Measurements from ENCODE around the gene VPS13D.
A peak's percentile ranks its signal among the peaks of the same experiment; 100 is the strongest.

The VPS13D gene

GRCh38 chr1:12428334-12428733 lies 198.5 kb downstream of the VPS13D start:
- Histone ChIP-seq H2AFZ (ENCODE audit: low read length, unreplicated experiment) (no peak overlapping the region), H3K36me3 (ENCODE audit: insufficient read depth, low read length) (no peaks in the 10 kb centered on the region), H3K27me3 (ENCODE audit: insufficient read depth, low read length) (no peaks in the 10 kb centered on the region), H3K4me1 (ENCODE audit: control insufficient read depth, insufficient read depth, low read length, unreplicated experiment) (peaks cover 16% of the 10 kb centered on the region), H3K27ac (ENCODE audit: low read depth, low read length) (no peak overlapping the region), H3K79me2 (ENCODE audit: control insufficient read depth, insufficient read depth, low read length, unreplicated experiment) (no peaks in the 10 kb centered on the region), H3K4me3 (ENCODE audit: low read depth, low read length) (no peak overlapping the region)

GRCh38 chr1:12430525-12430924 lies 200.7 kb downstream of the VPS13D start:
- Histone ChIP-seq H2AFZ (ENCODE audit: low read length, unreplicated experiment) (no peak overlapping the region), H3K4me1 (ENCODE audit: control insufficient read depth, insufficient read depth, low read length, unreplicated experiment) (peaks cover 21% of the 10 kb centered on the region), H3K4me3 (ENCODE audit: low read depth, low read length) (no peak overlapping the region), H3K79me2 (ENCODE audit: control insufficient read depth, insufficient read depth, low read length, unreplicated experiment) (no peaks in the 10 kb centered on the region), H3K27ac (ENCODE audit: low read depth, low read length) (no peak overlapping the region), H3K36me3 (ENCODE audit: insufficient read depth, low read length) (no peaks in the 10 kb centered on the region), H3K27me3 (ENCODE audit: insufficient read depth, low read length) (no peaks in the 10 kb centered on the region)

- Histone ChIP-seq H3K79me2 (ENCODE audit: control insufficient read depth, insufficient read depth, low read length, unreplicated experiment) (no peaks in the 10 kb centered on the region), H3K27me3 (ENCODE audit: insufficient read depth, low read length) (no peaks in the 10 kb centered on the region), H3K36me3 (ENCODE audit: insufficient read depth, low read length) (0 out of 2 replicates have a peak, but pooled peaks cover under 1% of the 10 kb centered on the region), H3K27ac (ENCODE audit: low read depth, low read length) (no peak overlapping the region), H3K4me3 (ENCODE audit: low read depth, low read length) (no peak overlapping the region), H2AFZ (ENCODE audit: low read length, unreplicated experiment) (no peak overlapping the region), H3K4me1 (ENCODE audit: control insufficient read depth, insufficient read depth, low read length, unreplicated experiment) (peaks cover 43% of the 10 kb centered on the region)
These were observed 203.1 kb downstream of the VPS13D start for GRCh38 chr1:12432897-12433296.

GRCh38 chr1:12433323-12434053 lies 203.7 kb downstream of the VPS13D start:
- Histone ChIP-seq H3K27me3 (ENCODE audit: insufficient read depth, low read length) (no peaks in the 10 kb centered on the region), H3K79me2 (ENCODE audit: control insufficient read depth, insufficient read depth, low read length, unreplicated experiment) (no peaks in the 10 kb centered on the region), H3K4me1 (ENCODE audit: control insufficient read depth, insufficient read depth, low read length, unreplicated experiment) (peaks cover 43% of the 10 kb centered on the region), H3K4me3 (ENCODE audit: low read depth, low read length) (no peak overlapping the region), H2AFZ (ENCODE audit: low read length, unreplicated experiment) (no peak overlapping the region), H3K27ac (ENCODE audit: low read depth, low read length) (no peak overlapping the region), H3K36me3 (ENCODE audit: insufficient read depth, low read length) (0 out of 2 replicates have a peak, but pooled peaks cover 5% of the 10 kb centered on the region)

GRCh38 chr1:12434174-12434573 lies 204.3 kb downstream of the VPS13D start:
- H3K4me3 ChIP-seq (ENCODE audit: low read depth, low read length), result no peak overlapping the region
- no peak overlapping the region for H2AFZ ChIP-seq (ENCODE audit: low read length, unreplicated experiment)
- H3K27me3 ChIP-seq (ENCODE audit: insufficient read depth, low read length), result no peaks in the 10 kb centered on the region
- H3K79me2 ChIP-seq (ENCODE audit: control insufficient read depth, insufficient read depth, low read length, unreplicated experiment), result no peaks in the 10 kb centered on the region
- no peak overlapping the region for H3K27ac ChIP-seq (ENCODE audit: low read depth, low read length)
- peaks cover 43% of the 10 kb centered on the region for H3K4me1 ChIP-seq (ENCODE audit: control insufficient read depth, insufficient read depth, low read length, unreplicated experiment)
- 0 out of 2 replicates have a peak, but pooled peaks cover 5% of the 10 kb centered on the region for H3K36me3 ChIP-seq (ENCODE audit: insufficient read depth, low read length)

- Histone ChIP-seq H3K4me3 (ENCODE audit: low read depth, low read length) (no peak overlapping the region), H3K4me1 (ENCODE audit: control insufficient read depth, insufficient read depth, low read length, unreplicated experiment) (peaks cover 43% of the 10 kb centered on the region), H3K27me3 (ENCODE audit: insufficient read depth, low read length) (no peaks in the 10 kb centered on the region), H3K27ac (ENCODE audit: low read depth, low read length) (no peak overlapping the region), H2AFZ (ENCODE audit: low read length, unreplicated experiment) (no peak overlapping the region), H3K36me3 (ENCODE audit: insufficient read depth, low read length) (0 out of 2 replicates have a peak, but pooled peaks cover 5% of the 10 kb centered on the region), H3K79me2 (ENCODE audit: control insufficient read depth, insufficient read depth, low read length, unreplicated experiment) (no peaks in the 10 kb centered on the region)
These were observed 204.9 kb downstream of the VPS13D start for GRCh38 chr1:12434686-12435085.

- H3K4me3 ChIP-seq (ENCODE audit: low read depth, low read length), result no peak overlapping the region
These were observed 206.0 kb downstream of the VPS13D start for GRCh38 chr1:12435639-12436344.

GRCh38 chr1:12436345-12436658 lies 206.5 kb downstream of the VPS13D start:
- H3K36me3 ChIP-seq (ENCODE audit: insufficient read depth, low read length), result 0 out of 2 replicates have a peak, but pooled peaks cover 5% of the 10 kb centered on the region
- H2AFZ ChIP-seq (ENCODE audit: low read length, unreplicated experiment), result no peak overlapping the region
- H3K79me2 ChIP-seq (ENCODE audit: control insufficient read depth, insufficient read depth, low read length, unreplicated experiment), result no peaks in the 10 kb centered on the region
- H3K27me3 ChIP-seq (ENCODE audit: insufficient read depth, low read length), result no peaks in the 10 kb centered on the region
- H3K4me1 ChIP-seq (ENCODE audit: control insufficient read depth, insufficient read depth, low read length, unreplicated experiment), result peaks cover 43% of the 10 kb centered on the region
- H3K27ac ChIP-seq (ENCODE audit: low read depth, low read length), result no peak overlapping the region
- no peak overlapping the region for H3K4me3 ChIP-seq (ENCODE audit: low read depth, low read length)

More at GRCh38 chr1:12435639-12436344, 206.0 kb downstream of the VPS13D start:
- Histone ChIP-seq H3K79me2 (ENCODE audit: control insufficient read depth, insufficient read depth, low read length, unreplicated experiment) (no peaks in the 10 kb centered on the region), H3K27ac (ENCODE audit: low read depth, low read length) (no peak overlapping the region), H2AFZ (ENCODE audit: low read length, unreplicated experiment) (no peak overlapping the region), H3K4me1 (ENCODE audit: control insufficient read depth, insufficient read depth, low read length, unreplicated experiment) (peaks cover 43% of the 10 kb centered on the region), H3K36me3 (ENCODE audit: insufficient read depth, low read length) (0 out of 2 replicates have a peak, but pooled peaks cover 5% of the 10 kb centered on the region), H3K27me3 (ENCODE audit: insufficient read depth, low read length) (no peaks in the 10 kb centered on the region)

GRCh38 chr1:12436817-12437599 lies 207.2 kb downstream of the VPS13D start:
- peaks cover 43% of the 10 kb centered on the region for H3K4me1 ChIP-seq (ENCODE audit: control insufficient read depth, insufficient read depth, low read length, unreplicated experiment)
- H3K4me3 ChIP-seq (ENCODE audit: low read depth, low read length), result no peak overlapping the region
- H3K79me2 ChIP-seq (ENCODE audit: control insufficient read depth, insufficient read depth, low read length, unreplicated experiment), result no peaks in the 10 kb centered on the region
- no peaks in the 10 kb centered on the region for H3K27me3 ChIP-seq (ENCODE audit: insufficient read depth, low read length)
- H3K36me3 ChIP-seq (ENCODE audit: insufficient read depth, low read length), result 0 out of 2 replicates have a peak, but pooled peaks cover 5% of the 10 kb centered on the region
- no peak overlapping the region for H2AFZ ChIP-seq (ENCODE audit: low read length, unreplicated experiment)
- peak overlapping the region; percentile 38; the same call in 1 of the 2 replicates for H3K27ac ChIP-seq (ENCODE audit: low read depth, low read length)

- H3K4me1 ChIP-seq (ENCODE audit: control insufficient read depth, insufficient read depth, low read length, unreplicated experiment), result peaks cover 43% of the 10 kb centered on the region
- no peak overlapping the region for H2AFZ ChIP-seq (ENCODE audit: low read length, unreplicated experiment)
- no peak overlapping the region for H3K4me3 ChIP-seq (ENCODE audit: low read depth, low read length)
- no peaks in the 10 kb centered on the region for H3K79me2 ChIP-seq (ENCODE audit: control insufficient read depth, insufficient read depth, low read length, unreplicated experiment)
- H3K27ac ChIP-seq (ENCODE audit: low read depth, low read length), result no peak overlapping the region
- no peaks in the 10 kb centered on the region for H3K27me3 ChIP-seq (ENCODE audit: insufficient read depth, low read length)
- H3K36me3 ChIP-seq (ENCODE audit: insufficient read depth, low read length), result peaks cover 5% of the 10 kb centered on the region; the same call in 1 of the 2 replicates
These were observed 207.8 kb downstream of the VPS13D start for GRCh38 chr1:12437629-12438028.

Measured in ACC112 (cell line).